SK-N-SH (cell line): ENCODE results near the gene WHAMM. TPM values are rescaled to one million over a fixed set of nuclear protein-coding genes. Genes with fewer than 3 reads are reported as not detected.
"Not testable (repeated sequence)": the region's sequence is repeated elsewhere in the genome, so short reads cannot be mapped to it uniquely, and the experiment has no call there.

Experiments
- CTCF ChIA-PET: fragments of 300-600, 350-600 bp; formaldehyde crosslinking; extraction: SDS; loops from one replicate; lab custom pipeline; 2021; lab: Yijun Ruan, JAX
- POLR2A ChIA-PET: fragments of 350-600 bp; sonication (Branson Sonifier 250); formaldehyde crosslinking; extraction: SDS; loops from one replicate; lab custom pipeline; 2020; ENCODE audit warnings: antibody characterized with exemption, inconsistent platforms; lab: Yijun Ruan, JAX
- DNase-seq: peaks from one replicate; pipeline ENCODE4 v3.0.0; 2012
- H2AFZ ChIP-seq: fragments of 200-600 bp; sonication (generic); 2 replicates; pipeline ENCODE4 v1.8.1; 2016; ENCODE audit warnings: antibody characterized with exemption, mild to moderate bottlenecking, low read depth
- H3F3A ChIP-seq: fragments of 200-600 bp; sonication (generic); replicated peaks from 2 replicates; pipeline ENCODE3; 2016; ENCODE audit warnings: antibody characterized with exemption, mild to moderate bottlenecking; ENCODE audit not compliant: insufficient read depth
- H3K27ac ChIP-seq, 2 experiments: fragments of 200-500 bp in 1 of 2; fragments of 200-600 bp in 1 of 2; sonication (Bioruptor generic) in 1 of 2; sonication (generic), shearing (Covaris generic) in 1 of 2; 2 replicates each; pipeline versions ENCODE4 v1.5.1 to v1.6.1; 2014 to 2016; ENCODE audit warnings: low read depth in 2 of 2, inconsistent platforms in 1 of 2, low read length in 1 of 2, mild to moderate bottlenecking in 1 of 2, mixed read lengths in 1 of 2
- H3K27me3 ChIP-seq: fragments of 200-600 bp; sonication (generic), shearing (Covaris generic); 2 replicates; pipeline ENCODE4 v1.6.1; 2016; ENCODE audit warnings: mixed run types; ENCODE audit not compliant: insufficient read depth
- H3K36me3 ChIP-seq, 2 experiments: fragments of 200-500 bp in 1 of 2; fragments of 200-600 bp in 1 of 2; sonication (Bioruptor generic) in 1 of 2; sonication (generic) in 1 of 2; replicated peaks in 1 of 2; 2 replicates each; pipeline versions ENCODE3 to v1.5.1; 2014 to 2016; ENCODE audit warnings: low read length in 1 of 2, mild to moderate bottlenecking in 1 of 2; ENCODE audit not compliant: insufficient read depth in 2 of 2, control insufficient read depth in 1 of 2
- H3K4me1 ChIP-seq, 2 experiments: fragments of 200-500 bp in 1 of 2; fragments of 200-600 bp in 1 of 2; sonication (Bioruptor generic) in 1 of 2; sonication (generic), shearing (Covaris generic) in 1 of 2; 2 replicates each; pipeline versions ENCODE4 v1.5.1 to v1.6.1; 2014 to 2016; ENCODE audit warnings: low read depth in 1 of 2, low read length in 1 of 2, mixed run types in 1 of 2; ENCODE audit not compliant: insufficient read depth in 2 of 2, control insufficient read depth in 1 of 2
- H3K4me2 ChIP-seq: fragments of 200-600 bp; sonication (generic), shearing (Covaris generic); 2 replicates; pipeline ENCODE4 v1.6.1; 2017; ENCODE audit warnings: mixed run types
- H3K4me3 ChIP-seq, 2 experiments: fragments of 200-500 bp in 1 of 2; fragments of 200-600 bp in 1 of 2; sonication (Bioruptor generic) in 1 of 2; sonication (generic), shearing (Covaris generic) in 1 of 2; 2 replicates each; pipeline versions ENCODE4 v1.5.1 to v1.8.1; 2014 to 2016; ENCODE audit warnings: low read depth in 2 of 2, inconsistent platforms in 1 of 2, low read length in 1 of 2, mild to moderate bottlenecking in 1 of 2, mixed read lengths in 1 of 2, moderate library complexity in 1 of 2
- H3K79me2 ChIP-seq: fragments of 200-600 bp; sonication (generic); 2 replicates; pipeline ENCODE4 v1.8.1; 2017; ENCODE audit warnings: mild to moderate bottlenecking; ENCODE audit not compliant: insufficient read depth
- H3K9ac ChIP-seq: fragments of 200-600 bp; sonication (generic); 2 replicates; pipeline ENCODE4 v1.6.1; 2017; ENCODE audit warnings: mixed run types
- H3K9me2 ChIP-seq: fragments of 200-600 bp; sonication (generic); 2 replicates; pipeline ENCODE4 v1.6.1; 2017; ENCODE audit warnings: mixed run types
- H3K9me3 ChIP-seq: fragments of 200-600 bp; sonication (generic); 2 replicates; pipeline ENCODE4 v1.6.1; 2017; ENCODE audit warnings: mixed run types, mild to moderate bottlenecking, moderate library complexity
- H4K20me1 ChIP-seq: fragments of 200-600 bp; sonication (generic); 2 replicates; pipeline ENCODE4 v1.6.1; 2017; ENCODE audit warnings: mild to moderate bottlenecking, mixed run types; ENCODE audit not compliant: insufficient read depth
- ELF1 ChIP-seq: IDR thresholded peaks from 2 replicates; pipeline ENCODE4 v1.4.0; 2012
- EP300 ChIP-seq, 2 experiments: IDR thresholded peaks; 2 replicates each; pipeline versions ENCODE4 v1.4.0 to v1.6.1; 2012; ENCODE audit warnings: borderline replicate concordance in 1 of 2, low read depth in 1 of 2, low read length in 1 of 2
- EZH2phosphoT487 ChIP-seq: fragments of 200-600 bp; sonication (generic); IDR thresholded peaks from 2 replicates; pipeline ENCODE4 v1.6.1; 2017; ENCODE audit warnings: low read depth, mixed run types, mild to moderate bottlenecking, antibody characterized with exemption, moderate library complexity, borderline replicate concordance
- FOXM1 ChIP-seq: IDR thresholded peaks from 2 replicates; pipeline ENCODE4 v1.4.0; 2012; ENCODE audit warnings: low read depth, mild to moderate bottlenecking
- GABPA ChIP-seq: IDR thresholded peaks from 2 replicates; pipeline ENCODE4 v1.4.0; 2012; ENCODE audit warnings: low read depth, mild to moderate bottlenecking
- GATA2 ChIP-seq: sonication (generic); formaldehyde crosslinking; IDR thresholded peaks from 2 replicates; pipeline ENCODE4 v1.5.0; 2020; ENCODE audit warnings: mild to moderate bottlenecking, missing genetic modification reagents
- MEF2A ChIP-seq: IDR thresholded peaks from 2 replicates; pipeline ENCODE4 v1.4.0; 2012; ENCODE audit warnings: low read depth, borderline replicate concordance
- PBX3 ChIP-seq: IDR thresholded peaks from 2 replicates; pipeline ENCODE4; 2012
- RAD21 ChIP-seq: IDR thresholded peaks from 2 replicates; pipeline ENCODE4 v1.6.1; 2012; ENCODE audit warnings: mild to moderate bottlenecking, low read length
- RCOR1 ChIP-seq: fragments of 150-350 bp; IDR thresholded peaks from 2 replicates; pipeline ENCODE4 v1.6.1; 2017; ENCODE audit warnings: antibody characterized with exemption, low read length
- RFX5 ChIP-seq: IDR thresholded peaks from 2 replicates; pipeline ENCODE4 v1.6.1; 2012; ENCODE audit warnings: mild to moderate bottlenecking, improper control_type of control experiment, low read length
- RXRA ChIP-seq: IDR thresholded peaks from 2 replicates; pipeline ENCODE4 v1.4.0; 2012; ENCODE audit warnings: low read depth, mild to moderate bottlenecking, borderline replicate concordance
- TCF12 ChIP-seq: IDR thresholded peaks from 2 replicates; pipeline ENCODE4 v1.4.0; 2012
- TEAD4 ChIP-seq: IDR thresholded peaks from 2 replicates; pipeline ENCODE4 v1.4.0; 2012; ENCODE audit warnings: mild to moderate bottlenecking, borderline replicate concordance; ENCODE audit not compliant: insufficient read depth
- USF1 ChIP-seq: IDR thresholded peaks from 2 replicates; pipeline ENCODE4 v1.4.0; 2012; ENCODE audit warnings: low read depth, borderline replicate concordance
- USF2 ChIP-seq: fragments of 150-350 bp; IDR thresholded peaks from 2 replicates; pipeline ENCODE4 v1.6.1; 2017; ENCODE audit warnings: antibody characterized with exemption, low read length, low read depth, borderline replicate concordance
- ZBTB33 ChIP-seq: IDR thresholded peaks from 2 replicates; pipeline ENCODE4 v1.4.0; 2012; ENCODE audit warnings: low read depth, borderline replicate concordance
- WGBS: methylation state at CpG from one replicate; pipeline ENCODE4 v1.1.6; 2017; ENCODE audit warnings: low lambda C conversion rate; 5-methylcytosine and 5-hydroxymethylcytosine counted together
- polyA plus RNA-seq, 3 experiments: library from polyadenylated mRNA; depleted of rRNA; stranded (reverse); fragments of >200 nt; gene quantifications; 2 replicates each; pipeline ENCODE4 v1.2.3, GENCODE V29; 2012

The WHAMM gene
- polyA plus RNA-seq, 1 of the 3 experiments (the other 2 are of a cell fraction) = 2.3 TPM

GRCh38 chr15:82764117-82764490 is 45.3 kb upstream of the WHAMM start (continued):
- TF ChIP-seq GABPA (no peak), ZBTB33 (no peak)

- 95% methylated on average over 9 of the region's 9 CpGs for WGBS
- CTCF ChIA-PET = interaction anchor here (1.9 kb wide), 1 partner anchor 9 kb away, joined by 4 read pairs; no protein-coding TSS in a partner anchor
These were observed 44.7 kb upstream of the WHAMM start for GRCh38 chr15:82764740-82765139.

GRCh38 chr15:82766201-82766600 is 43.2 kb upstream of the WHAMM start:
- DNase-seq, H3K9me3 ChIP-seq, H3K27ac ChIP-seq, H3K79me2 ChIP-seq, H3K27me3 ChIP-seq, H2AFZ ChIP-seq, H3K9ac ChIP-seq, H3F3A ChIP-seq, H3K4me1 ChIP-seq, POLR2A ChIA-PET, H3K4me3 ChIP-seq, H4K20me1 ChIP-seq, H3K9me2 ChIP-seq, H3K4me2 ChIP-seq: not testable (repeated sequence)
- 100% methylated on average over 7 of the region's 7 CpGs for WGBS
- CTCF ChIA-PET = interaction anchor here (0.6 to 1.9 kb wide), 3 partner anchors 8 to 163 kb away, joined by 3 to 4 read pairs (median 3); no protein-coding TSS in a partner anchor
- H3K36me3 ChIP-seq = peaks cover 9 to 19% of the 10 kb centered on the region in 2 experiments

More at GRCh38 chr15:82764740-82765139, 44.7 kb upstream of the WHAMM start:
- DNase-seq = no peak
- Histone ChIP-seq H4K20me1 (no peaks in the 10 kb centered on the region), H3K27ac (no peak overlapping the region), H3K9ac (no peak overlapping the region), H3K9me3 (no peaks in the 10 kb centered on the region), H3F3A (no peaks in the 10 kb centered on the region), H3K27me3 (no peaks in the 10 kb centered on the region), H3K36me3 (peaks cover 9 to 24% of the 10 kb centered on the region in 2 experiments)
- POLR2A ChIA-PET = interaction anchor here (1.4 kb wide), 1 partner anchor 14 kb away, joined by 4 read pairs; no protein-coding TSS in a partner anchor
- TF ChIP-seq ZBTB33 (no peak), EP300 (IDR thresholded peaks at IDR 0.05; ENCODE audit: borderline replicate concordance in 1 of 2, low read depth in 1 of 2, low read length in 1 of 2) (no peak), RCOR1 (no peak), USF2 (no peak), USF1 (no peak), RFX5 (no peak), TCF12 (no peak), PBX3 (no peak), EZH2phosphoT487 (no peak), ELF1 (no peak), RAD21 (no peak), GATA2 (CRISPR knock-in tag) (no peak), FOXM1 (no peak), RXRA (no peak), MEF2A (no peak), TEAD4 (no peak)
- TF ChIP-seq, all 33 proteins: peak for 0
- H3K4me2 ChIP-seq = no peak overlapping the region
- no peaks in the 10 kb centered on the region for H3K9me2 ChIP-seq
- H3K4me1 ChIP-seq = no peaks in the 10 kb centered on the region
- no peak overlapping the region for H3K4me3 ChIP-seq
- H2AFZ ChIP-seq = no peak overlapping the region
- peaks cover 4% of the 10 kb centered on the region; the same call in 1 of the 2 replicates for H3K79me2 ChIP-seq
